Epithelial cell of proximal tubule (primary cell): ENCODE data around the gene RPTOR. TPM values are rescaled to one million over a fixed set of nuclear protein-coding genes. Genes with fewer than 3 reads are reported as not detected.

ENCODE experiments used
- DNase-seq: peaks from one replicate; pipeline ENCODE4 v3.0.0-alpha.2; 2011; ENCODE audit warnings: low read depth
- H3K4me3 ChIP-seq: 2 replicates; pipeline ENCODE4 v1.5.1; 2011; ENCODE audit warnings: low read depth, mild to moderate bottlenecking, low read length
- total RNA-seq: library from RNA; depleted of rRNA; stranded (reverse); fragments of >200 nt; gene quantifications from 2 replicates; pipeline ENCODE4 v1.2.3, GENCODE V29; 2015
- TF ChIP-seq, protein P1 (sequence below): conservative IDR thresholded peaks from 2 replicates; pipeline ENCODE4 v1.5.1; 2012; ENCODE audit warnings: low read depth, mild to moderate bottlenecking, low read length

The RPTOR gene
- total RNA-seq, 1 donor from 2014 or later: 24.4 TPM

- no peak overlapping the region for H3K4me3 ChIP-seq
- TF ChIP-seq, protein P1, sequence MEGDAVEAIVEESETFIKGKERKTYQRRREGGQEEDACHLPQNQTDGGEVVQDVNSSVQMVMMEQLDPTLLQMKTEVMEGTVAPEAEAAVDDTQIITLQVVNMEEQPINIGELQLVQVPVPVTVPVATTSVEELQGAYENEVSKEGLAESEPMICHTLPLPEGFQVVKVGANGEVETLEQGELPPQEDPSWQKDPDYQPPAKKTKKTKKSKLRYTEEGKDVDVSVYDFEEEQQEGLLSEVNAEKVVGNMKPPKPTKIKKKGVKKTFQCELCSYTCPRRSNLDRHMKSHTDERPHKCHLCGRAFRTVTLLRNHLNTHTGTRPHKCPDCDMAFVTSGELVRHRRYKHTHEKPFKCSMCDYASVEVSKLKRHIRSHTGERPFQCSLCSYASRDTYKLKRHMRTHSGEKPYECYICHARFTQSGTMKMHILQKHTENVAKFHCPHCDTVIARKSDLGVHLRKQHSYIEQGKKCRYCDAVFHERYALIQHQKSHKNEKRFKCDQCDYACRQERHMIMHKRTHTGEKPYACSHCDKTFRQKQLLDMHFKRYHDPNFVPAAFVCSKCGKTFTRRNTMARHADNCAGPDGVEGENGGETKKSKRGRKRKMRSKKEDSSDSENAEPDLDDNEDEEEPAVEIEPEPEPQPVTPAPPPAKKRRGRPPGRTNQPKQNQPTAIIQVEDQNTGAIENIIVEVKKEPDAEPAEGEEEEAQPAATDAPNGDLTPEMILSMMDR: no peak
- DNase-seq: no peak
Measured at GRCh38 chr17:80637048-80637781, 92.6 kb downstream of the RPTOR start.

GRCh38 chr17:80639658-80640057 lies 95.0 kb downstream of the RPTOR start:
- H3K4me3 ChIP-seq: no peak overlapping the region
- TF ChIP-seq, protein P1: no peak
- DNase-seq: no peak

DNA sequence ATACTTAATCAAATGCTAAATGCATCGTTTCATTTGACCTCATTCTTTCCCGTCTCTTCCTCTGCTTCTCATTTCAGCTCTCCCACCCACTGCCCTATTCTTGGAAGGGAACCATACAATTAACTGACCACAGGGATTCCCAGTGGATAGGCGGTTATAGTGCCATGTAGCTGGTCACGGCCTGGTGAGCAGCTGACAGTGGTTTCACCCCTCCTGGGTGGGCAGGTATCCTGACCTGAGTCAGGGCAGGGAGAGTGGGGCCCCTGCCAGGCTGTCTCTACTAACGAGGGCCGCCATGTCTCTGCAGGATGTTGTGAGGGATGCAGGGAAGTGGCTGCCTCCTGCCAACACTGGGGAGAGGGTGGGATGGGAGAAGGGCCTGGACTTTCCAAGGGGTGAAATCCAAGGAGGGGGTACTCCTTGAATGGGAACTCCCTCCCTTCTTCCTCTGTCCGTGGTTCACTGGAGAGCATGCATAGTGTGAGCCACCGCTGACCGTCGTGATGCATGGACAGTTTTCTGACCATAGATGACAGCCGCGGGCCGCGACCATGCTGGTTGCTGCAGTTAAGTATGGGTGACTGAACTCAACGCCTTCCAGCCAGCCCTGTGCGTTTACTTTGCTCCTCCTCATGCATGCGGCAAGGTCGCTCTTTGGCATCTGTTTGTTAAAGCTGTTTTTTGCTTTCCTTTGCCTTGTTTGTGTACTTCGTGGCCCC lies 95.9 kb downstream of the RPTOR start:
- DNase-seq: no peak
- no peak overlapping the region for H3K4me3 ChIP-seq
- TF ChIP-seq, protein P1: no peak

- no peak for DNase-seq
- no peak overlapping the region for H3K4me3 ChIP-seq
- TF ChIP-seq, protein P1: no peak
Measured at GRCh38 chr17:80643326-80644099, 98.9 kb downstream of the RPTOR start.

GRCh38 chr17:80644536-80644935 lies 99.9 kb downstream of the RPTOR start:
- TF ChIP-seq, protein P1: no peak
- no peak overlapping the region for H3K4me3 ChIP-seq
- DNase-seq: no peak

DNA sequence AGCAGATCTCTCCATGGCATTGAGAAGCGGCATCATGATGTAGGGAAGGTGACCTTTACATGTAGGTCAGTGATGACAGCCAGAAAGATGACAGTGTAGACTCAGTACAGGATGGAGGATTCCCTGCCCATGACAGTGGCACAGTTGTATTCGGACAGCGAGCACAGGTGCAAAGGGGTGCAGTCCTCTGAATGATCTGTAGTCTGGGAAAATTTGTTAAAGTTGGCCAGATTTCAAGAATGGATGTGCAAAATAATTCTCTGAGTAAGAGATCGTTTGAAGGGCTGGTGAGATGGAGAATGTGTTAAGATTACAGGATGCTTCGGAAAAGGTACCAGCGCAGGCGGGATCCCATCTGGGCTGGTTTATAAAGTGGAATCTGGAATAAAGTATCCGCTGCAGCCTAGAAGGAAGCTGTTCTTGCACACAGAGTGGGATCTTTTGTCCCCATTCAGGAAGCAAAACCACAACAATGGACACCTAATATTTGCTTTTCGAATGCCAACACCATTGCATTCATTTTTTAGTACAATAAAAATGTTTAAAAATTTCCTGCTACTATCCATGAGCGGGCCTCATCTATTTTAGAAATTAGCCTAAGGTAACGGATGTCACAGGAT lies 101.2 kb downstream of the RPTOR start:
- no peak for DNase-seq
- TF ChIP-seq, protein P1: no peak
- no peak overlapping the region for H3K4me3 ChIP-seq
